ENCODE measurements around the gene CA5B.
"Not testable (repeated sequence)": the region's sequence is repeated elsewhere in the genome, so short reads cannot be mapped to it uniquely, and the experiment has no call there.

CA5B gene

DNA sequence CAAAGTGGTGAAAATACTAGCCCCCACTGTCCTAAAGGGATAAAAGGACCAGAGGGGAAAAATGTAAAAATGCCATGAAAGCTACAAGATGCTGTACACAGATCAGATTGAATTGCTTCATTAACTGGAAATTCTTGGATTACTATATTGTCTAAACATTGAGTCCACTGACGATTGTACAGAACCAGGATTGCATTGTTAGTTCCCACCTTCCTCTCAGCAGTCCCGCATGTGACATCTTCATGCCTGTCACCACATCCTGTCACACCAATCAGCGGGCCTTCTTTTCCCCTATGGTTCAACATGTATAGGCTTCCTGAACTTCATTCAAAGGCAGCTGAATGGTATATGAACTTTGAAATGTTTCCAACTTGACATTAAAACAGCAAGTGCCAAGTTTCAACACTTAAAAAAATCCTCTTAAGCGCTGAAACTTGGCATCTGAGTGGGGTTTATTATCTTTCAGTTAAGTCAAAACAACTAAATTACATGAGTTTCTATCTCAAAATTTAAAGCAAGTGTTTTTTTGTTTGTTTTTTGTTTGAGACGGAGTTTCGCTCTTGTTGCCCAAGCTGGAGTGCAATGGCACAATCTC, 76.8 kb downstream of the CA5B start:
- Histone ChIP-seq H3K27me3 (ENCODE audit: insufficient read depth, low read length) (no peaks in the 10 kb centered on the region), H2AFZ (ENCODE audit: low read length, unreplicated experiment) (no peak overlapping the region), H3K79me2 (ENCODE audit: control insufficient read depth, insufficient read depth, low read length, unreplicated experiment) (peaks cover 2% of the 10 kb centered on the region), H3K4me3 (ENCODE audit: low read depth, low read length) (no peak overlapping the region), H3K36me3 (ENCODE audit: insufficient read depth, low read length) (peaks cover 18% of the 10 kb centered on the region), H3K27ac (ENCODE audit: low read depth, low read length) (no peak overlapping the region), H3K4me1 (ENCODE audit: control insufficient read depth, insufficient read depth, low read length, unreplicated experiment) (no peaks in the 10 kb centered on the region)

DNA sequence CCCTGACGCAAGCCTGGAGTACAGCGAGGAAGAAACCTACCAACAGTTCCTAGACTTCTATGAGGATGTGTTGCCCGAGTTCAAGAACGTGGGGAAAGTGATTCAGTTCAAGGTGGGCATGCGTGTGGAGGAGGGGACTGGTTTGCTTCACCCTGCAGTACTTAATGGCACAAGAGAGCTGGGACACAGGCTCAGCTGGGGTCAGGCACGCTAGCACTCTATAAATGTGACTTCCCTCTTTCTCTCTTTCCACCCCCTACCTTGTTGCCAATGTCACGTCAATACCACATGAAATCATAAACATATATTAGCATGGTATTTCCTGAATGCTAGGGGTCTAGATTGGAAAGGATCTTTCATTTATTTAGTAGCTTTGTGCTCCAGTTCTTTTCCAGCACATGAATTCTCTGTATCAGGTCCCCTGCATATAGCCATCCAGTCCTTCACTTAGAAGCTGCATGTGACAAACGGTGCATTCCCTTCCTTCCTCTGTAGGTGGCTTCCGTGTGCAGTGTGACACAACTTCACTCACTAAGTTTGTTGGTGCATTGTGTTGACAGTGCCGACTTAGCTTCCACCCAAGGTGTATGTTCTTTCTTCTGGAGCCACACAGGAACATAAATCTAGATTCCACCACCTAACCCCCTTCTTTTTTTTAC, 77.8 kb downstream of the CA5B start:
- no peaks in the 10 kb centered on the region for H3K27me3 ChIP-seq (ENCODE audit: insufficient read depth, low read length)
- H3K79me2 ChIP-seq (ENCODE audit: control insufficient read depth, insufficient read depth, low read length, unreplicated experiment), result peaks cover 2% of the 10 kb centered on the region

GRCh38 chrX:15816438-15816809, 78.4 kb downstream of the CA5B start:
- Histone ChIP-seq H2AFZ (ENCODE audit: low read length, unreplicated experiment) (no peak overlapping the region), H3K4me3 (ENCODE audit: low read depth, low read length) (no peak overlapping the region), H3K79me2 (ENCODE audit: control insufficient read depth, insufficient read depth, low read length, unreplicated experiment) (peaks cover 2% of the 10 kb centered on the region), H3K4me1 (ENCODE audit: control insufficient read depth, insufficient read depth, low read length, unreplicated experiment) (no peaks in the 10 kb centered on the region), H3K27ac (ENCODE audit: low read depth, low read length) (no peak overlapping the region), H3K36me3 (ENCODE audit: insufficient read depth, low read length) (peaks cover 22% of the 10 kb centered on the region), H3K27me3 (ENCODE audit: insufficient read depth, low read length) (no peaks in the 10 kb centered on the region)

More for the DNA sequence above, 77.8 kb downstream of the CA5B start:
- Histone ChIP-seq H3K4me3 (ENCODE audit: low read depth, low read length) (no peak overlapping the region), H3K36me3 (ENCODE audit: insufficient read depth, low read length) (peaks cover 22% of the 10 kb centered on the region), H3K4me1 (ENCODE audit: control insufficient read depth, insufficient read depth, low read length, unreplicated experiment) (no peaks in the 10 kb centered on the region), H3K27ac (ENCODE audit: low read depth, low read length) (no peak overlapping the region), H2AFZ (ENCODE audit: low read length, unreplicated experiment) (no peak overlapping the region)

- H3K4me1 ChIP-seq (ENCODE audit: control insufficient read depth, insufficient read depth, low read length, unreplicated experiment), result no peaks in the 10 kb centered on the region
- no peak overlapping the region for H3K4me3 ChIP-seq (ENCODE audit: low read depth, low read length)
- no peak overlapping the region for H3K27ac ChIP-seq (ENCODE audit: low read depth, low read length)
- H3K79me2 ChIP-seq (ENCODE audit: control insufficient read depth, insufficient read depth, low read length, unreplicated experiment), result peaks cover 2% of the 10 kb centered on the region
- no peaks in the 10 kb centered on the region for H3K27me3 ChIP-seq (ENCODE audit: insufficient read depth, low read length)
- H2AFZ ChIP-seq (ENCODE audit: low read length, unreplicated experiment), result no peak overlapping the region
- peaks cover 24% of the 10 kb centered on the region for H3K36me3 ChIP-seq (ENCODE audit: insufficient read depth, low read length)
Observed at GRCh38 chrX:15816886-15817285, 78.8 kb downstream of the CA5B start.

DNA sequence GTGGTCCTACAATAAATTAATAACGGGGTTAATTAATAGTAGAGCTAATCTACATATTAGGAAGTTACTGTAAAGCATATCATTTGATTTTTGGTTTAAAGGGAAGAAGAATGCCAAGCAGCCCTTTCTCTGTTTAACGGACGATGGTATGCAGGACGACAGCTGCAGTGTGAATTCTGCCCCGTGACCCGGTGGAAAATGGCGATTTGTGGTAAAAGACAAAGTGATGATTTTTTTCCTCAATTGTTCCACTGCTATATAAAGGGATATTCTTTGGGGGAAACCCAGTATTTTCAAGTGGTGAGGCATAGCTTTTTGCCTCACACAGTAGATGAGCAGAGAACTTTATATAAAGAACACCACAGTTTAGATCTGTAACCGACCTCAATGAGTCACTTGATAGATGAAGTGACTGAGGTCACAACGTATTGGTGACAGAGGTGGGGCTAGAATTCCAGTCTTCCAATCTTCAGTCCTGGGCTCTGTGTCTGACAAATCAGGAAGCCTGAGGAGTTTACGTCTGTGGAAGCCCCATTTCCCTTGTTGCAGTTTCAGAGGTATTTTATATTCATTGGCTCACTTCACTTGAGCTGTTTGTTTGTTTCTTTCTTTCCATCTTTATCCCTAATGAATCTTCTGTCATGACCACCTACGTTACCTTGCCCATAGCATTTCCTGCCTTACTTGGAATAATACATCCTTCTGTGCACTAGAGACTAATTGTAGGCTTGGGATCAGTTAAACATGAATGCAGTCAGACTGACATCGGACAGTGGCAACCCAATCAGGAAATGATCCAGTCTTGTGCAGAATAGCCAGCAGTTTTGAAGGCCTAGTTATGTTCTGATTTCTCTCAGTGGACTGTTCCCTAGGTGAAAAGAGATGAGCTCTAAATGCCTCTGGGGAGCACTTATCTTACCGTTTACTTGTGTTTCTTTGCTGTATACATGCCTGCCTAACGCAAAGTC, 82.3 kb downstream of the CA5B start:
- Histone ChIP-seq H3K4me1 (ENCODE audit: control insufficient read depth, insufficient read depth, low read length, unreplicated experiment) (no peaks in the 10 kb centered on the region), H3K36me3 (ENCODE audit: insufficient read depth, low read length) (peaks cover 23% of the 10 kb centered on the region), H3K79me2 (ENCODE audit: control insufficient read depth, insufficient read depth, low read length, unreplicated experiment) (no peaks in the 10 kb centered on the region), H2AFZ (ENCODE audit: low read length, unreplicated experiment) (no peak overlapping the region), H3K27ac (ENCODE audit: low read depth, low read length) (no peak overlapping the region), H3K27me3 (ENCODE audit: insufficient read depth, low read length) (no peaks in the 10 kb centered on the region), H3K4me3 (ENCODE audit: low read depth, low read length) (no peak overlapping the region)

- no peak overlapping the region for H3K4me3 ChIP-seq (ENCODE audit: low read depth, low read length)
- H3K79me2 ChIP-seq (ENCODE audit: control insufficient read depth, insufficient read depth, low read length, unreplicated experiment), result no peaks in the 10 kb centered on the region
- no peak overlapping the region for H2AFZ ChIP-seq (ENCODE audit: low read length, unreplicated experiment)
- H3K4me1 ChIP-seq (ENCODE audit: control insufficient read depth, insufficient read depth, low read length, unreplicated experiment), result no peaks in the 10 kb centered on the region
- H3K36me3 ChIP-seq (ENCODE audit: insufficient read depth, low read length), result peaks cover 14% of the 10 kb centered on the region
- no peak overlapping the region for H3K27ac ChIP-seq (ENCODE audit: low read depth, low read length)
- H3K27me3 ChIP-seq (ENCODE audit: insufficient read depth, low read length), result no peaks in the 10 kb centered on the region
Observed at GRCh38 chrX:15822922-15823321, 84.9 kb downstream of the CA5B start.

GRCh38 chrX:15825936-15826335, 87.9 kb downstream of the CA5B start:
- Histone ChIP-seq H3K79me2 (ENCODE audit: control insufficient read depth, insufficient read depth, low read length, unreplicated experiment) (no peaks in the 10 kb centered on the region), H3K27ac (ENCODE audit: low read depth, low read length) (no peak overlapping the region), H2AFZ (ENCODE audit: low read length, unreplicated experiment) (no peak overlapping the region), H3K4me1 (ENCODE audit: control insufficient read depth, insufficient read depth, low read length, unreplicated experiment) (no peaks in the 10 kb centered on the region), H3K4me3 (ENCODE audit: low read depth, low read length) (no peak overlapping the region), H3K27me3 (ENCODE audit: insufficient read depth, low read length) (no peaks in the 10 kb centered on the region), H3K36me3 (ENCODE audit: insufficient read depth, low read length) (peaks cover 6% of the 10 kb centered on the region)

- H3K79me2 ChIP-seq (ENCODE audit: control insufficient read depth, insufficient read depth, low read length, unreplicated experiment), result no peaks in the 10 kb centered on the region
- no peak overlapping the region for H3K4me3 ChIP-seq (ENCODE audit: low read depth, low read length)
- no peaks in the 10 kb centered on the region for H3K27me3 ChIP-seq (ENCODE audit: insufficient read depth, low read length)
- H3K27ac ChIP-seq (ENCODE audit: low read depth, low read length), result no peak overlapping the region
- no peaks in the 10 kb centered on the region for H3K4me1 ChIP-seq (ENCODE audit: control insufficient read depth, insufficient read depth, low read length, unreplicated experiment)
- H2AFZ ChIP-seq (ENCODE audit: low read length, unreplicated experiment), result no peak overlapping the region
- no peaks in the 10 kb centered on the region; the same call in 1 of the 2 replicates for H3K36me3 ChIP-seq (ENCODE audit: insufficient read depth, low read length)
Observed at GRCh38 chrX:15829217-15829616, 91.1 kb downstream of the CA5B start.

DNA sequence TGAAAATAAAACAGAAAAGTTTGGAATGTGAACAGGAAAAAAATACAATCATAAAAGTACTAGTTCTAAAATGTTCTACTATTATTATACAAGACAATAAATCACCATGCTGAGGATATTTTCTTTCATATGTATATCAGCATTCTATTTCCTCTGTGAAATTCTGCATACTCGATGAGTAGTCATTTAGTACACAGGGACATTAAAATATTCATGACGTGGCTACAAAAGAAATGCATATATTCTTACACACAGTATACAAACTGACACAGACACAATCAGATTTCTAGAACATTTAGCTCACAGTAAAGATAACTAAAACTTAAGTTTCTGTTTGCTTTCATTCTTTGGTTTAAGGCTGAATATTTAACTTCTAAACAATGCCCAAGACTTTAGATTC, 93.3 kb downstream of the CA5B start:
- H3K4me3 ChIP-seq (ENCODE audit: low read depth, low read length); H2AFZ ChIP-seq (ENCODE audit: low read length, unreplicated experiment); H3K27ac ChIP-seq (ENCODE audit: low read depth, low read length); H3K36me3 ChIP-seq (ENCODE audit: insufficient read depth, low read length); H3K27me3 ChIP-seq (ENCODE audit: insufficient read depth, low read length); H3K4me1 ChIP-seq (ENCODE audit: control insufficient read depth, insufficient read depth, low read length, unreplicated experiment); H3K79me2 ChIP-seq (ENCODE audit: control insufficient read depth, insufficient read depth, low read length, unreplicated experiment): not testable (repeated sequence)

DNA sequence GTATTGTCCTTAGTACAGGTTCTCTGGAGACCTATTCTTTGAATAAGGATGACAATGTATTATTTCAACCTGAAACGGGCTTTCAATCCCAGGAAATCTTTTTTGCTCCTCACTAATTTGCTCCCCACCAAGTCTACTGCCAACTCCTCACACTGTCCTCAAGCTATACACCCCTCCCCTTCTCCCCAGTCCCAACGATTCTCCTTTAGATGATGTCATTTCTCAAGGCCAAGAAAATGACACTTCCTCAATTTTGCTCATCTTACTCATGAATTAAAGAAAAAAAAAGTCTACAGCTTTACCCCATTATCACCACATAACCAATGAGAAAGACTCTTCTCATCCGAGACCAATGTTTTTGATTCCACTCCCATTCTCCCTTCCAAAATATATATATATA, 96.0 kb downstream of the CA5B start:
- no peaks in the 10 kb centered on the region for H3K27me3 ChIP-seq (ENCODE audit: insufficient read depth, low read length)

More for the DNA sequence above, 96.0 kb downstream of the CA5B start:
- H3K4me3 ChIP-seq (ENCODE audit: low read depth, low read length), result no peak overlapping the region
- H3K4me1 ChIP-seq (ENCODE audit: control insufficient read depth, insufficient read depth, low read length, unreplicated experiment), result no peaks in the 10 kb centered on the region
- H2AFZ ChIP-seq (ENCODE audit: low read length, unreplicated experiment), result no peak overlapping the region
- no peak overlapping the region for H3K27ac ChIP-seq (ENCODE audit: low read depth, low read length)
- no peaks in the 10 kb centered on the region for H3K79me2 ChIP-seq (ENCODE audit: control insufficient read depth, insufficient read depth, low read length, unreplicated experiment)
- no peaks in the 10 kb centered on the region for H3K36me3 ChIP-seq (ENCODE audit: insufficient read depth, low read length)
